Neural crest cell (in vitro differentiated cells): ENCODE data around the gene INTS4. TPM values are rescaled to one million over a fixed set of nuclear protein-coding genes. Genes with fewer than 3 reads are reported as not detected.
"Not testable (repeated sequence)": the region's sequence is repeated elsewhere in the genome, so short reads cannot be mapped to it uniquely, and the experiment has no call there.

Experiments
- DNase-seq: peaks from one replicate; pipeline ENCODE4 v3.0.0; 2021; ENCODE audit warnings: low read depth, mixed read lengths, low spot score
- H3K27ac Mint-ChIP-seq: one replicate; pipeline ENCODE4 v1.8.0; 2021; ENCODE audit warnings: mild to moderate bottlenecking, mixed read lengths; ENCODE audit not compliant: unreplicated experiment
- H3K27me3 Mint-ChIP-seq: 2 replicates; pipeline ENCODE4 v1.8.0; 2021; ENCODE audit warnings: low read depth, mild to moderate bottlenecking, mixed read lengths
- H3K36me3 Mint-ChIP-seq: 2 replicates; pipeline ENCODE4 v1.8.0; 2021; ENCODE audit warnings: low read depth, mild to moderate bottlenecking, mixed read lengths
- H3K4me1 Mint-ChIP-seq: 2 replicates; pipeline ENCODE4 v1.8.0; 2021; ENCODE audit warnings: mixed read lengths
- H3K4me3 Mint-ChIP-seq: one replicate; pipeline ENCODE4 v1.8.0; 2021; ENCODE audit warnings: mild to moderate bottlenecking, mixed read lengths
- H3K9me3 Mint-ChIP-seq: 2 replicates; pipeline ENCODE4 v1.8.0; 2021; ENCODE audit warnings: mixed read lengths
- total RNA-seq: library from RNA; stranded (reverse); gene quantifications from 2 replicates; pipeline ENCODE4 v1.2.1, GENCODE V29; 2021
- TF ChIP-seq, protein P1 (sequence below): fragments of 200-600 bp; sonication (generic); conservative IDR thresholded peaks from 2 replicates; pipeline ENCODE4 v1.5.0; 2021; ENCODE audit warnings: antibody characterized with exemption, mild to moderate bottlenecking

The INTS4 gene
- total RNA-seq, 1 donor from 2014 or later, result 54.4 TPM

DNA sequence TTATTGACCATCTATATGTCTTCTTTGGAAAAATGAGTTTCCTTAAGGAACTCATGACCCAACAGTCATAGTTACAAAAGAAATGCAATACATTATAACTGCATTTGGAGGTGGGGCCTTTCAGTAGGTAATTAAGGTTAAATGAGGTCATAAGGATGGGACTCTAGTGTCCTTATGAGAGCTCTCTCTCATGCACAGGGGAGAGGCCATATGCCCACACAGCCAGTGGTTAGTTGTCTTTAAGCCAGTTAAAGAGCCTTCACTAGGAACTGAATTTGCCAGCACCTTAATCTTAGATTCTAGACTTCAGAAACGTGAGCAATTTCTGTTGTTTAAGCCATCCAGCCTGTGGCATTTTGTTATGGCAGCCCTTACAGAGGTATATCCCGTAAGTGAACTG, 27.3 kb downstream of the INTS4 start:
- H3K27ac Mint-ChIP-seq, result no peak overlapping the region
- no peaks in the 10 kb centered on the region for H3K9me3 Mint-ChIP-seq
- TF ChIP-seq, protein P1, sequence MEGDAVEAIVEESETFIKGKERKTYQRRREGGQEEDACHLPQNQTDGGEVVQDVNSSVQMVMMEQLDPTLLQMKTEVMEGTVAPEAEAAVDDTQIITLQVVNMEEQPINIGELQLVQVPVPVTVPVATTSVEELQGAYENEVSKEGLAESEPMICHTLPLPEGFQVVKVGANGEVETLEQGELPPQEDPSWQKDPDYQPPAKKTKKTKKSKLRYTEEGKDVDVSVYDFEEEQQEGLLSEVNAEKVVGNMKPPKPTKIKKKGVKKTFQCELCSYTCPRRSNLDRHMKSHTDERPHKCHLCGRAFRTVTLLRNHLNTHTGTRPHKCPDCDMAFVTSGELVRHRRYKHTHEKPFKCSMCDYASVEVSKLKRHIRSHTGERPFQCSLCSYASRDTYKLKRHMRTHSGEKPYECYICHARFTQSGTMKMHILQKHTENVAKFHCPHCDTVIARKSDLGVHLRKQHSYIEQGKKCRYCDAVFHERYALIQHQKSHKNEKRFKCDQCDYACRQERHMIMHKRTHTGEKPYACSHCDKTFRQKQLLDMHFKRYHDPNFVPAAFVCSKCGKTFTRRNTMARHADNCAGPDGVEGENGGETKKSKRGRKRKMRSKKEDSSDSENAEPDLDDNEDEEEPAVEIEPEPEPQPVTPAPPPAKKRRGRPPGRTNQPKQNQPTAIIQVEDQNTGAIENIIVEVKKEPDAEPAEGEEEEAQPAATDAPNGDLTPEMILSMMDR, result no peak
- peaks cover 23% of the 10 kb centered on the region for H3K36me3 Mint-ChIP-seq
- no peak overlapping the region for H3K4me3 Mint-ChIP-seq
- H3K4me1 Mint-ChIP-seq, result no peaks in the 10 kb centered on the region
- no peak for DNase-seq
- H3K27me3 Mint-ChIP-seq, result no peaks in the 10 kb centered on the region

DNA sequence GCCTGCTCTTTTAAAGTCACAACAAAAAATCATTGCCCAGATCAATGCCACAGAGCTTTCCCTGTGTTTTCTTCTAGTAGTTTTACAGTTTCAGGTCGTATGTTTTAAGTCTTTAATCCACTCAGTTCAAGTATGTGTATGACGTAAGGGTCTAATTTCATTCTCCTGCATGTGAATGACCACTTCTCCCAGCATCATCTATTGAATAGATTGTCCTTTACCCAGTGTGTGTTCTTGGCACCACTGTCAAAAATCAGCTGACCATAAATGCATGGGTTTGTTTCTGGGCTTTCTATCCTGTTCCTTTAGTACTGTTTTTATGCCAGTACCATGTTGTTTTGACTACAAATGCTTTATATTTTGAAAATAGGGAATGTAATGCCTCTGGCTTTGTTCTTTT, 28.1 kb downstream of the INTS4 start:
- TF ChIP-seq, protein P1, result no peak
- H3K4me1 Mint-ChIP-seq, result no peaks in the 10 kb centered on the region
- no peak for DNase-seq
- no peak overlapping the region for H3K4me3 Mint-ChIP-seq
- H3K9me3 Mint-ChIP-seq, result no peaks in the 10 kb centered on the region
- H3K27ac Mint-ChIP-seq, result no peak overlapping the region
- no peaks in the 10 kb centered on the region for H3K27me3 Mint-ChIP-seq
- H3K36me3 Mint-ChIP-seq, result peaks cover 23% of the 10 kb centered on the region

DNA sequence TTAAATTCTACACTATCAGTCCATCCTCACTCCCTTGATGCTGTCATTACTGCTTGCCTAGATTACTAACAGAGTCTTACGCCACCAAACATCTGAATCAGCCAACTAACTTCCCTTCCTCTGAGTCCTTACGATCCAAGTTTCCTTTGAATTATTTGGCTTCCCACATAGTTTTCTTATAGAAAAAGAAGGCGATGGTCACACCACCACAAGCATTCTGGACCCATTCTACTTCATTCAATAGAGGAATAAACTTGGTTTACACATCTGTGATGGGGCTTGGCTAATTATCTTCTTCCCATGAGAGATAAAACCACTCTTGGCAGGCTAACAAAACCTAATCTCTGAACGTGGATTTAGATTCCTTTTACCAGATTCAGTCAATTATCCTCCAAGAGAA, 35.0 kb downstream of the INTS4 start:
- no peak for DNase-seq
- Mint-ChIP-seq H3K27ac (no peak overlapping the region), H3K4me3 (no peak overlapping the region), H3K36me3 (peaks cover 7% of the 10 kb centered on the region), H3K4me1 (peaks cover 5% of the 10 kb centered on the region), H3K27me3 (no peaks in the 10 kb centered on the region), H3K9me3 (no peaks in the 10 kb centered on the region)
- TF ChIP-seq, protein P1, result no peak

DNA sequence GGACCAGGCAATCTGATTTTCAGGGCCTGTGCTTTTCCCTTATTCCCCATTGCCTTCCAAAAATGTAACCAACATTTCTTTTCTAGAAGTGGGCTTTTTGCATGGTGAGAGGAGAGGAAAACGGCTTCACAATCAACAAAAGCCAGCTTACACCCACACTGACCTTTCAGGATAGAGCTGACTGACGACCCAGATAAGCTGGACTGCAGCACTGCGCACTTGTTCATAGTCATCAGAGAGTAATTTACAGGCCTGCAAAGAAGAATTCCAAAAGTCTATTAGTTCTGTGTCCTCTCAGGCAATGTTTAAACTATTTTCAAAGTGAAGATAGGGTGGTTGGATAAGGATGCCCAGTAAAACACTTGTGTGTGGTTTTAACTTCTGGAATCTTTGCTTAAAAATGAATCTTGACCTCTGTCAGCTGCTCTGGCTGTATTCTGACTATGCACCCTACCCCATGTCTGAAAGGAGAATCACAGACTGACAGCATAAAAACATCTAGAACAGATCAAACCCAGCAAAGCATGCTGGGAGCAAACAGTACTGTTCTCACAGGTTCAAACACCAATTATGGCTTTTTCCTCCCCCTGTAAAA, 35.8 kb downstream of the INTS4 start:
- not testable (repeated sequence) for H3K4me3 Mint-ChIP-seq, DNase-seq, H3K27me3 Mint-ChIP-seq, H3K4me1 Mint-ChIP-seq, H3K9me3 Mint-ChIP-seq
- Mint-ChIP-seq H3K27ac (peak overlapping the region; percentile 67), H3K36me3 (peaks cover 10% of the 10 kb centered on the region)

DNA sequence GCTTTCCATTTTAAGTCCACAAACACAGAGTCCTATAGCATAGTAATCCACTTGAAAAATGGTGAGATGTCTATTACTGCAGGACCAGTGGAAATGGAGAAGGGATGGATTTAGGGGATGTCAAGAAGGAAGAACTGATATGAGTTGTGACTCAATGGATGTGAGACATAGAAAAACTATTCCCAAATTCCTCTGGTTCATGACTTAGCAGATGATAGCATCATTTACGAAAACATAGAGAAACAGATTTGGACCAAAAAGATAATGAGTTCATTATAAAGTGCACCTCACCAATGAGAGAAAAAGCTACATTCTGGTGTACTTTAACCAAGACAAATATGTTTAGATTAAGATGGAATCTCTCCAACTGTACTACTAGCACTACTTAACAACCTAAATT, 51.2 kb downstream of the INTS4 start:
- H3K36me3 Mint-ChIP-seq, result peaks cover 14% of the 10 kb centered on the region
- not testable (repeated sequence) for H3K9me3 Mint-ChIP-seq, H3K4me3 Mint-ChIP-seq, H3K27ac Mint-ChIP-seq, H3K4me1 Mint-ChIP-seq, H3K27me3 Mint-ChIP-seq, DNase-seq

DNA sequence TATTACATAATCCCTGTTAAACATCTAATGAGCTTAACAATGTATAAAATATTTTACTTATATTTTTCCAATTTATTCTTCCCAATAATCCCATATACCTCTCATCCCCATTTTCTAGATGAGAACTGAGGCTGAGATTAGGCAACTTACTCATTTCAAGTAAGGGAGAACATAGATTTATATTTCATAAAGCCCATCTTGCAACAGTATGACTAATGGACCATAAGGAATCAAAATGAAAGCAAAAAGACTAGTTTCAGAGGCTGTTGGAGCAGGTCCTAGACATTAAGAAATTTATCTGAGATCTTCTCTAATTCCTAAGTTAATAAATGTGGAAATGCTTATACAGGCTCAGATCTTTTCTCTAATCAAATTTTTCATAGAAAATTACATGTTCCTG, 52.0 kb downstream of the INTS4 start:
- H3K9me3 Mint-ChIP-seq, H3K4me3 Mint-ChIP-seq, H3K4me1 Mint-ChIP-seq, DNase-seq, H3K27ac Mint-ChIP-seq, H3K27me3 Mint-ChIP-seq, H3K36me3 Mint-ChIP-seq: not testable (repeated sequence)

DNA sequence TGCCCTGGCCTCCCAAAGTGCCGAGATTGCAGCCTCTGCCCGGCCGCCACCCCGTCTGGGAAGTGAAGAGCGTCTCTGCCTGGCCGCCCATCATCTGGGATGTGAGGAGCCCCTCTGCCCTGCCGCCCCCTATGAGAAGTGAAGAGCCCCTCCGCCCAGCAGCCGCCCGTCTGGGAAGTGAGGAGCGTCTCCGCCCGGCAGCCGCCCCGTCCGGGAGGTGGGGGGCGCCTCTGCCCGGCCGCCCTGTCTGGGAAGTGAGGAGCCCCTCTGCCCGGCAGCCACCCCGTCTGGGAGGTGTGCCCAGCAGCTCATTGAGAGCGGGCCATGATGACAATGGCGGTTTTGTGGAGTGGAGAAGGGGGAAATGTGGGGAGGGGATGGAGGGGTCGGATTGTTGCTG, 60.9 kb downstream of the INTS4 start:
- not testable (repeated sequence) for H3K4me3 Mint-ChIP-seq, DNase-seq

DNA sequence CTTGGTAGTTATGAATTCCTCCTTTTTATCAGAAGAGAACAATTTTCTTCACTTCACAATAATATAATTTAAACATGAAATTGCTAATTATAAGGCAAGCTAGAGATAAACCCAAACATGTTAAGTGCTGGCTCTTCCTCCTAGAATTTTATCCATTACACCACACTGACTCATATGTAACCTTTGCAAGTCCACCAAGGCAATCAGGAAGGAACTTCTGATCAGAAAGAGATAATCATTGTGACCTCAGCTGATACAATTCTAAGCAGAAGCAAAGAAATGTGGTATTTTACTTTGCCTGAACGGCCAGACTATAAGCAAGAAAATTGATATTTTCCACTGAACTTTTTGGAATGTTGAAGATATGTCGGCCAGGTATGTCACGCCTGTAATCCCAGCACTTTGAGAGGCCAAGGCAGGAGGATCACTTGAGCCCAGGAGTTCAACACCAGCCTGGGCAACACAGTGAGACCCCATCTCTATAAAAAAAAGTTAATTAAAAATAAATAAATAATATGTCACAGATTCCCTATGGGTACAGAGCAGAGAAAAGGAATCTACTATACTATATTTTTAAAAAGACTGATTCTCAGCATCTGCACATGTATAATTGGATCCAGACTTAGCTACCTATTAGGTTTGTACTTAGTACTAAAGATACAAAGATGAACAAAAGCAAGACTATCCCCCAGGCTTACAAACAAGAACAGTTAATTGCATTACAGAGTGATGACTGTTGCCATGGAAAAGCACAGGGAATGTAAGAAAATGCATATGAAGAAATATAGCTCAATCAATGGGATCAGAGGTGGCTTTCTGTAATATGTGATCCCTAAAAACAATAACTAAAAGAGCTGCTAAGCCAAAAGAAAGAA, 63.9 kb downstream of the INTS4 start:
- not testable (repeated sequence) for DNase-seq, H3K27me3 Mint-ChIP-seq, H3K4me3 Mint-ChIP-seq, H3K9me3 Mint-ChIP-seq, H3K4me1 Mint-ChIP-seq, H3K27ac Mint-ChIP-seq
- H3K36me3 Mint-ChIP-seq, result peaks cover 32% of the 10 kb centered on the region

More for the DNA sequence above, 60.9 kb downstream of the INTS4 start:
- not testable (repeated sequence) for H3K27ac Mint-ChIP-seq, H3K4me1 Mint-ChIP-seq, H3K9me3 Mint-ChIP-seq, H3K27me3 Mint-ChIP-seq
- H3K36me3 Mint-ChIP-seq, result peaks cover 35% of the 10 kb centered on the region

DNA sequence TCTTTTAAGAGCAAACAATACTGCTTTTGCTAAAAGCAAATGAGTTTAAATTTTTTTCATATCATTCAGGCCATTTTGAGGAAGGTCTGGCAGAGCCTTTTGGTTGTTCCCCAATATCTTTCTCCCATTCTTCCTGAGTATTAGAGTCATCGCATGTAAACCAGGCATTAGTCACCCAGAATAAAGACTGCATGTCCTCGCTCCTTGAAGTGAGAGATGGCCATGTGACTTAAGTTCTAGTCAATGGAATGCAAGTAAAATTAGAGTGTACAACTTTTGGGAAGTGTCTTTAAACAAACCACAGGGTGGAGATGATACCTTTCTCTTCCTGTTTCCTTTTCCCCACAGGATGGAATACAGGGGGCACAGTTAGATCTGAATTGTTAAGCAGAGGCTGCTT, 76.8 kb downstream of the INTS4 start:
- H3K36me3 Mint-ChIP-seq, H3K27ac Mint-ChIP-seq, H3K27me3 Mint-ChIP-seq, H3K9me3 Mint-ChIP-seq, H3K4me3 Mint-ChIP-seq, H3K4me1 Mint-ChIP-seq, DNase-seq: not testable (repeated sequence)

DNA sequence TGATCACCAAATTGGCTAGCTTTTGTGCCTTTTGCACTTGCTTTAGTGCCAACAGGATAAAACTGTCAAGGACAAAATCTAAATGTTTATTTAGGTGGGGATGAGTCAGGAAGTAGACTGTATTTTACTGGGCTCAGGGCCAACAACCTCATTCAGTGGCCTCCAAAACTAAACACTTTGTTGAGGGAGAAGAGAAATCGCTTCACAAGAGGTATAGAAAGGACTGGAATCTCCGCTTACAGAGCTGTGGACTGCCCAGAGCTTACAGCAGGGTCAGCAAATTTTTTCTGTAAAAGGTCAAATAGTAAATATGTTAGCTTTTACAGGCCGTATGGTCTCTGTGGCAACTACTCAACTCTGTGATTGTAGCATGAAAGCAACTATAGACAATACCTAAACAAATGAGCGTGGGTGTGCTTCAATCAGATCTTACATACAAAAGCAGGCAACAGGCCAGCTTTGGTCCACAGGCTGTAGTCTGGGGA, 80.1 kb downstream of the INTS4 start:
- H3K36me3 Mint-ChIP-seq, H3K27ac Mint-ChIP-seq, H3K4me3 Mint-ChIP-seq, H3K4me1 Mint-ChIP-seq, H3K27me3 Mint-ChIP-seq, H3K9me3 Mint-ChIP-seq, DNase-seq: not testable (repeated sequence)
